ENCODE results near the gene MGLL.

MGLL gene

DNA sequence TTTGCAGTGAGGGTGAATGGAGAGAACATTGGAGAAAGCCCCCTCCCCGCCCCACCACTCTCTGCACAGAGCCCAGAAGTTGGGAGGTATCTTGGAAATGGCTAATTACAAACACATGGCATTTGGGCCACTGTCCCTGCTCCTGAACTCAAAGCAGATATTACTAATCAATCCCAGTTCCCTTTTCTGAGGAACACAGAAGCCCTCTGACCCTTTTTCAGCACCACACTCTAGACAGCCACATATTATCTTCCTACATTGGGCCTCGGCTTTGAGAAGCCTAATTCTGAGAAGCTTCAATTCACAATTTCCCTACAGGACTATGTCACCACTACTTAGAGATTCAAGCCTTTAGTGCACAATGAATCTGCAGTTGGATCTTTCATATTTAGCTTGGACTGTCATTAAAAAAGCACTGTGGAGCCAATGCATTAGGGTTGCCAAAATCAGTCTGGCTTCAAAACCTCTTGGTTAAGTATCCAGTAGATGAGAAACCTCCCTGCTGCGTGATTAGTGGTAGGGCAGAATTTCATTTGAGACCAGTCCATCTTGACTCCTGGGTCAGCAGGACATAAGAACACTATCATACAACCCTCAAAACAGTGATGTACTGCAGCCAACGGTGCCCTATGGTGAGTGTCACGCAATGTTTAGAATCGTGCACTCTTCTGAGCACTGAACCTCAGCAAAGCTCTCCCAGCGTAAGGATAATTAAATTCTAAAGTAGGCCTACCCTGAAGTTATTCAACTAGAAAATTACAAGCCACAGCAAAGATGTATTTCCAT, 26.1 kb downstream of the MGLL start:
- TF ChIP-seq GATA2 (IDR thresholded peaks at IDR 0.05; ENCODE audit: low read depth, low read length), result no peak
- no peak for TF ChIP-seq GATA3 (IDR thresholded peaks at IDR 0.05; ENCODE audit: low read depth, low read length)

DNA sequence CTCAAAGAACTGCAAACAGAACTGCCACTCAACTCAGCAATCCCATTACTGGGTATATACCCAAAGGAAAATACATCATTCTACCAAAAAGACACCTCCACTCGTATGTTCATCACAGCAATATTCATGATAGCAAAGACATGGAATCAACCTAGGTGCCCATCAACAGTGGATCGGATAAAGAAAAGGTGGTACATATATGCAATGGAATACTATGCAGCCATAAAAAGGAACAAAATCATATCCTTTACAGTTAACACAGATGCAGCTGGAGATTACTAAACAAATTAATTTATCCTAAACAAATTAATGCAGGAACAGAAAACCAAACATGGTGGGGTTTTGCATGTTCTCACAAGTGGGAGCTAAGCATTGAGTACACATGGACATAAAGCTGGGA, 27.3 kb downstream of the MGLL start:
- TF ChIP-seq GATA2 (IDR thresholded peaks at IDR 0.05; ENCODE audit: low read depth, low read length) (no peak), GATA3 (IDR thresholded peaks at IDR 0.05; ENCODE audit: low read depth, low read length) (no peak)

DNA sequence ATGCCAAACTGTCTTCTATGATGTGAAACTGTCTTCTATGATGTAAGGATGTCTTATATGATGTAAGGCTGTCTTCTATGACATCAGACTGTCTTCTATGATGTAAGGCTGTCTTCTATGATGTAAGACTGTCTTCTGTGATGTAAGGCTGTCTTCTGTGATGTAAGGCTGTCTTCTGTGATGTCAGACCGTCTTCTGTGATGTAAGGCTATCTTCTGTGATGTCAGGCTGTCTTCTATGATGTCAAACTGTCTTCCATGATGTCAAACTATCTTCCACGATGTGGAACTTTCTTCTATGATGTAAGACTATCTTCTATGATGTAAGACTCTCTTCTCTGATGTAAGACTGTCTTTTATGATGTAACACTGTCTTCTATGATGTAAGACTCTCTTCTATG, 27.9 kb downstream of the MGLL start:
- TF ChIP-seq GATA3 (IDR thresholded peaks at IDR 0.05; ENCODE audit: low read depth, low read length), result no peak
- TF ChIP-seq GATA2 (IDR thresholded peaks at IDR 0.05; ENCODE audit: low read depth, low read length), result no peak

DNA sequence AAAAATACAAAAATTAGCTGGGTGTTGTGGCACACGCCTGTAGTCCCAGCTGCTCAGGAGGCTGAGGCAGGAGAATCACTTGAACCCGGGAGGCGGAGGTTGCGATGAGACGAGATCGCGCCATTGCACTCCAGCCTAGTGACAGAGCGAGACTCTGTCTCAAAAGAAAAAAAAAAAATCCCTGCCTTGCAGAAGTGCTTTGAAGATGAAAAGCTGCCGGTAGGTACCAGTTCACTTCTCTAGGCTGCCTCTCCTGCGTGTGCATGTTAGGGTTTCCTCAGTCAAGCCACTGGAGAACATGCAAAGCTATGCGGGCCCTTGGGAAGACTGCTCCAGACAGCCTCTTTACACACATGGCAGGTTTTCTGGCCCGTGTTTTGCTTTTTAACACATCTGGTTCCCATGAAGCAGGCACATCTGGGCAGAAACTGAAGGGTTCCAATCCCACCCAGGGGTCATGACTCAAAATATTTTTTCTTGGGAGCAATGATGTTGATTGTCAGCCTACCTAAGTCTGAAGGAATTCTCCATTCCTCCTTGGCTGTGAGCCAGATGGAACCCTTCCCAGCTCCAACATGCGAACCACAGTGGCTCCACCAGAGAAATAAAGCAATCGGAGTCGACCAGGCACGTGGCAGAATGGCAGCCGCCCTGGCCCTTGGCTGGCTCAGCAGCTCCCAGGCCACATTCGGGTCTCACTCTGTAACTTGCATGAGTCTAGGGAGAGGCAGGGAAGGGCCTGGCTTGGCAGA, 29.6 kb downstream of the MGLL start:
- TF ChIP-seq GATA3 (IDR thresholded peaks at IDR 0.05; ENCODE audit: low read depth, low read length) (no peak), GATA2 (IDR thresholded peaks at IDR 0.05; ENCODE audit: low read depth, low read length) (no peak)

- no peak for TF ChIP-seq GATA3 (IDR thresholded peaks at IDR 0.05; ENCODE audit: low read depth, low read length)
- no peak for TF ChIP-seq GATA2 (IDR thresholded peaks at IDR 0.05; ENCODE audit: low read depth, low read length)
Measured at GRCh38 chr3:127791221-127791913, 30.9 kb downstream of the MGLL start.

- TF ChIP-seq GATA2 (IDR thresholded peaks at IDR 0.05; ENCODE audit: low read depth, low read length) (no peak), GATA3 (IDR thresholded peaks at IDR 0.05; ENCODE audit: low read depth, low read length) (no peak)
Measured at GRCh38 chr3:127790882-127791183, 31.5 kb downstream of the MGLL start.

GRCh38 chr3:127789990-127790881, 32.1 kb downstream of the MGLL start:
- TF ChIP-seq GATA2 (IDR thresholded peaks at IDR 0.05; ENCODE audit: low read depth, low read length) (no peak), GATA3 (IDR thresholded peaks at IDR 0.05; ENCODE audit: low read depth, low read length) (no peak)

DNA sequence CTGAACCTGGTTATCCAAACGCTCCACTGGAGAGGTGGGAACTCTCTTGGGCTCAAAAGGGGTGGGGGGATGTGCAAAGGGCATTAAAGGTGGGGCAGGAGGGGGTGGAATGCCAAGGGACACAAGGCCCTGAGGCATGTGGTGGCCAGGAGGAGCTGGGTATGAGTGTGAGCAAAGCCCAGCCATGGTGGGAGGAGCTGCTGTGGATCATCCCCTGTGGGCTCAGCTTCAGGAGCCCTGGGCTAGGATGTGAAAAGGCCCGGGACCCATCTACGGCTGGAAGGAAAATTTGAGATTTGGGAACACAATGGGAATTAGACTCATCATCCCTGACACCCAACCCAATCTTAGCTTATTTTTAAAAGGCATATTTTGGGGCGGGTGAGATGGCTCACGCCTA, 33.3 kb downstream of the MGLL start:
- no peak for TF ChIP-seq GATA2 (IDR thresholded peaks at IDR 0.05; ENCODE audit: low read depth, low read length)
- no peak for TF ChIP-seq GATA3 (IDR thresholded peaks at IDR 0.05; ENCODE audit: low read depth, low read length)

GRCh38 chr3:127788451-127788909, 33.8 kb downstream of the MGLL start:
- no peak for TF ChIP-seq GATA2 (IDR thresholded peaks at IDR 0.05; ENCODE audit: low read depth, low read length)
- no peak for TF ChIP-seq GATA3 (IDR thresholded peaks at IDR 0.05; ENCODE audit: low read depth, low read length)

DNA sequence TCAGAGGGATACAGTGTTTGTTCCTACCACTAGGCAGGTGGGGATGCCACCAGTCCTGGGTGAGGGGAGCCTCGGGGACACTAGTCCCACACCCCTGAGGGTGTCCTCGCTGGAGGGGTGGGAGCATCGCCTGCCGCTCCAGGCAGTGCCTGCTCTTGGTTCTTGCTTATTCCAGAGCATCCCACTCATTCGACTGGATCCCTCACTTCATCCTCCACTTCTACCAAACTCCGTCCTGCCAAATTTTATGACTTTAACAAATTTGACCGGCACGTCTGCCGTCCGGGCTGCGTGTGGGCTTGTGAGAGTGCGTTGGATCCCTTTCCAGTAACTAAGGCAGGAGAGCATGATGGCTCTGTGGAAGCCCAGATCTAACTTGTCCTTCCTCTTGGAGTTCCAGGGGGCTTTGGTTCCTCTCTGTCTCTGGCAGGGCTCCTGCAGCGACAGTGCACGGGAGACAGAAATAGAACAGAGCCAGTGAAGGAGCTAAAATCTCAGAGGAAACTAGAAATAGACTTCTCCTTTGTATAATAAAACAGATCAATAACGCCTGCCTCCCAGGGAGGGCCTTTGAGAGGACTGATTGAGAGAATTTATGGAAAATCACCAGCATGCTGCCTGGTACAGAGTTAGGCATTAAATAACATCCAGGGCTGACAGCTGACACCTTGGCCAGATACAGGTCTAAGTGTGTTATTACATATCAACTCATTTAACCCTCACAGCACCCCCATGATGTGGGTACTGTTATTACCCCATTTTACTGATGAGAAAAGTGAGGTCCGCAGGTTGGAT, 34.5 kb downstream of the MGLL start:
- TF ChIP-seq GATA3 (IDR thresholded peaks at IDR 0.05; ENCODE audit: low read depth, low read length) (no peak), GATA2 (IDR thresholded peaks at IDR 0.05; ENCODE audit: low read depth, low read length) (no peak)

DNA sequence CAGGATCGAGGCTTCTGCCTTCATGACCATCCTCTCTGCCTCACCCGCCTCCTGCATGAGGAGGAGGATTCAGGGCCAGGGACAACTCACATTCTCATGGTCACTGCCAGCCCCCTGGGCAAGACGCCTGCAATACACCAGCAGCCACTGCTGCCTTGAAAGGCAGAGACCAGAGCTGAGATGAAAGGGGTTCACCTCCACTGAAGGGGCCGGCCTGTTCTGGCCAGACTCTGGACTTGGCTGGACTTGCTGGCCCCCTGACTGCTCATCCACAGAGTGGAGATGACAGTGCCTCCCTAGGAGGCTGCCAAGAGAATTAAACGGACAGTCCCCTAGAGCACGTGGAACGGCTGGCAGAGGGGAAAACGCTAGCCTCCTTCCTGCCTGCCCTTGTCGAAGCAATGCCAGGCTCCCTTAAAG, 35.2 kb downstream of the MGLL start:
- TF ChIP-seq GATA3 (IDR thresholded peaks at IDR 0.05; ENCODE audit: low read depth, low read length), result no peak
- TF ChIP-seq GATA2 (IDR thresholded peaks at IDR 0.05; ENCODE audit: low read depth, low read length), result no peak

GRCh38 chr3:127786353-127787070, 35.8 kb downstream of the MGLL start:
- no peak for TF ChIP-seq GATA3 (IDR thresholded peaks at IDR 0.05; ENCODE audit: low read depth, low read length)
- TF ChIP-seq GATA2 (IDR thresholded peaks at IDR 0.05; ENCODE audit: low read depth, low read length), result peak; percentile 71
